Measurements from ENCODE around the gene EFNA4.

GRCh38 chr1:155026588-155026987 is 37.0 kb upstream of the EFNA4 start:
- TF ChIP-seq CTCF (IDR thresholded peaks at IDR 0.05; ENCODE audit: low read depth, low read length, missing input control) = no peak
- no peak for TF ChIP-seq YY1 (IDR thresholded peaks at IDR 0.05)
- TF ChIP-seq GABPA (IDR thresholded peaks at IDR 0.05 in 1 of 2, conservative IDR thresholded peaks at IDR 0.05 in 1 of 2) = no peak

Data from liver (tissue), 3 donors.